GM19023 (cell line): ENCODE data around the gene NPPA.
"Not testable (repeated sequence)": the region's sequence is repeated elsewhere in the genome, so short reads cannot be mapped to it uniquely, and the experiment has no call there.

Experiments used
- ATAC-seq: cut with Tn5 transposase; IDR thresholded peaks from one replicate; pipeline ENCODE4 v1.9.1; 2021; ENCODE audit warnings: mild to moderate bottlenecking, moderate library complexity; ENCODE audit not compliant: unreplicated experiment

Gene NPPA

DNA sequence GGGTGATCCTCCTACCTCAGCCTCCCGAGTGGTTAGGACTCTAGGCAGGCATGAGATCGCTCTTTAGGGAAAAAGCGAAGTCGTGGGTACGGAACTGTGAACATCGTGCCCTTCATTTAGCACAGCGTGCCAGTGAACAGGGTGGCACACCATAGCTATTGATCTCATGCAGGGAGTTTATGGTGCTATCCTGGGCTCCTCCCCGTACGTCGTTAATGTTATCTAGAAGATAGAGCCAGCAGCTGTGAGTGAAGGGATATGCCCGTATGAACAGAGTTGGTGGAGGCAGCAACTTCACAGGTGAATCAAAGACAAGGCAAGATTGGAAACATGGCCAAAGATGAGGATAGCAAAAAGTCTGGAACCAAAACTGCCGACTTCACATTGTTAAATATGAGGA, 30.4 kb downstream of the NPPA start:
- ATAC-seq, result no peak

DNA sequence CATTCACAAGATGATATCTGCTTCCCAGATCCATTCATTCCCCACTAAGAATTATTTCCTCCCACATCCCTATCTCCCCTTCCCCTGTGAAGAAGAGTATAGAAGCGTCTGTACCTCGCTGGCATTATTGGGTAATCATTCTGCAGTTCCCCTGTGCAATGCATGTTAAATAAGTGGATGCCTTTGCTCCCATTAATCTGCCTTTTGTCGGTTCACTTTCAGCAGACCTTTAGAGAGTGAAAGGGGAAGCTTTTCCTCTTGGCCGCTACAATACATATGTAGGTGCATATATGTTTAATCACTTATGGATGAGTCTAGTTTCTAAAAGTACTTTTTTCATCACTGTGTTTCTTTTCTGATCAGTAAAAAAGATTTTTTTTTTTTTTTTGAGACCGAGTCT, 34.6 kb downstream of the NPPA start:
- no peak for ATAC-seq

DNA sequence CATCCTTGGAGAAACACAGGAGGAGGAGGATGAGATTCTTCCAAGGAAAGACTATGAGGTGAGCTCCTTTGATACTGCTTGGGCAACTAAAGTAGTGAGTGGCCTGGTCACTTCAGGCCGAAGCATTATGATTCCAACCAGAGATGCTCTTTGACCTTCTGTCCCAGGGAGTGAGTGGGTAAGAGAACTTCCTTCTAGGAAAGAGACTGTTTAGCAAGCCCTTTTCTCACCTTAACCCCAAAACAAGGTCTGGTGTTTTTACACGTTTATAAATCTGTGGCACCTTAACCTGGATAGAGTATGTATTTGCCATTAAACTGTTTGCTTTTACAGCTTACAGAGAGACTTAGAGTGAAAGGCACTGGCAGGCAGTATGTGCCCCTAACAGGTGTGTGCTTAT, 40.5 kb downstream of the NPPA start:
- no peak for ATAC-seq

DNA sequence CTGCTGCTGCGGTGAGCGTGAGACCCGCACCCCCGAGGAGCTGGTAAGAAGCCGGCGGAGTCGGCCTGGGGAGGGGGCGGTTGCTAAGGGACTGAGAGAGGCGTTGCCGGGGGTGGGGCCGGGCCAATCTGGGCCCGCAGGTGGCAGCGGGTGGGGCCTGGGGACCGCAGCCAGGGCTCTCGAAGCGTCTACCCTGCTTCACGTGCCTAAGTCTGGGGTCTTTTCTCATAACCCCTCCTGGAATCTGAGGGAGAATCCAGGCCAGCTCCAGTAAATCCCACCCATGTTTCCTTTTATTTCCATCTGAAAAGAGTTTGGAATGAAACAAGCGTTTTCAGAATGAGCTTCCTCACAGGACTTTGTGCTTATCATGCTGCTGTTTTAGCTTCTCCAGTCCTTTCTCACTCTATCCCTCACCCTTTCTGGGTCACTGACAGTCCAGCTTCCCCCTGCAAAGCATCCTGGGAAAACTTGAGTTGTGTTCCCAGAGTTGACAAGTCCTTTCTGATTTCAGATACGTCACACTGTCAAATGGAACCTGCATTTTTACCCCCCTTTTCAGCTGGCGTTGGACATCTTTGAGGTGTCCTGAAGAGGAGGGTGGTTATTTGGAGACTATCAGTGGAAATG, 41.2 kb downstream of the NPPA start:
- ATAC-seq, result peak; percentile 45

DNA sequence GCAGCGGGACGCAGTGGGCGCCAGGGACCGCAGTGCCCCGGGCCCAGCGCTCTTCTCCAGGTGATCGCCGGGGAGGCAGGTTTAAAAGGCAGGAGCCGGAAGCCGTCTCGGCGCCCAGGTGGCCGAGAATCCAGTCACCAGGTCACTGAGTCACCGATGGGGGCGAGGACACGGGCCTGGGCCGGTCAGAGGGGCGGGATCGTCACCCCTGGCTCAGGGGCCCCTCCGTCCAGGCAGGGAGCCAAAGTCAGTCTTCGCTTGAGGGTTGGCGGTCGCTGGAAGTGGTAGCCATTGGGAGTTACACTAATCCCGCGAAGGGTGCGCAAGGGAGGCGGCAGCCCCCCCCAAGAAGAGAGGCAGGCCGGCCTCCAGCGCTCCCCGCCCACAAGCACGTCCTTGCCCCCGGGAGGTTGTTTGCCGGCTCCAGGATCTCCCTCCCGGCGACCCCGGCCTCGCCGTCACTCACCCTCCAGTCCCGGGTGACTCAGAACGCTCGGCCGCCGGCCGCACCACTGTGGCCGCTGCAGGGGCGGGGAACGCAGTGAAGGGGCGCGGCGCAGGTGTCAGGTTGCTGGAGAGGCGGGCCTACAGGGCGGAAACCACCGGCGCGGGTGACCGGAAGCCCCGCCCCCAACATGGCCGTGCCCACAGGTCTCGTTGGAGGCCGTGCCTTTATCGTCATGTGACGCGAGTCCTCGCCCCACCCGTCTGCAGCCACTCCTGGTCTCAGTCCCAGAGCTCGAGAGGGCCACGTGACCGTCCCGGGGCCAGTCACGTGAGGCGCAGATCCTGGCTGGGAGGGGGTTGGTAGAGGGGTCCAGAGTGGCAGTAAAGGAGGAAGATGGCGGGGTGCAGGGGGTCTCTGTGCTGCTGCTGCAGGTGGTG, 41.9 kb downstream of the NPPA start, which contains the start of the genes CLCN6 and MTHFR:
TSS of gene CLCN6 (plus strand) at position 770 of the 885 bp plus-strand sequence. CDS start at position 842, 72 bp downstream.
TSS of gene MTHFR (minus strand) at position 543 of the 885 bp plus-strand sequence. CDS start 2,848 bp downstream, outside the sequence.
- ATAC-seq, result peak; percentile 82

DNA sequence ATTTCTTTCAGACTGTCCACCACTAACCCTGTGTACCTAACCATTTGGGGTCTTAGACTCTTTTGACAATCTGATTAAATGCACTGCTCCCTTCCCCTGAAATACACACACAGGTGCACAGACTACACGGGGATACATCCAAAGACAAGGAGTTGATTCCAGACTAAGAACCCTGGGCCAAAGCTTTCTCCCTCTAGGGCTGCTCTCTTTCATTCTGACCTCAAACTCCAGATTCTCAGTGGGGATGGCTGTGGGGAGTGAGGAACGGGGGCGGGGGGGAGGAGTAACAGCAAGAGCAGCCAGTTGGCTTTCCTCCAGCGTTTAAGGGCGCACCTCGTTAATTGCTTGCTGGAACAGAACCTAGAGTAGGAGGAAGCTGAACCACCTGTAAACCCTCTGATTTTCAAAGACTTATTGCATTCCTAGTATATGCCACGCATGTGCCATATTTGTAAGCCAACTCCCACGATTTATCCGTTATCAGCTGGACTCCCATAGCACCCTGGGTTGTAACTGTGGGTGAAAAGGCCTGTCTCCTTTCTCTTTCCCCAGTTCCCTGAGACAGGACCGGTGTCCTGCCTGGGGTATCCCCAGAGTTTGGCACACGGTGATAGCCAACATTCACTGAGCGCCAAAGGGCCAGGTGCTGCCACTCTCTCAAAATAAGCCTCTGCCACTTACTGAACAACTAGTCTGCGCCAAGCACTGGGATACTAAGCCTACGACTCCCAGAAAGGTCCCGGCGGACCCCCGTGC, 42.7 kb downstream of the NPPA start:
- peak; percentile 1 for ATAC-seq

DNA sequence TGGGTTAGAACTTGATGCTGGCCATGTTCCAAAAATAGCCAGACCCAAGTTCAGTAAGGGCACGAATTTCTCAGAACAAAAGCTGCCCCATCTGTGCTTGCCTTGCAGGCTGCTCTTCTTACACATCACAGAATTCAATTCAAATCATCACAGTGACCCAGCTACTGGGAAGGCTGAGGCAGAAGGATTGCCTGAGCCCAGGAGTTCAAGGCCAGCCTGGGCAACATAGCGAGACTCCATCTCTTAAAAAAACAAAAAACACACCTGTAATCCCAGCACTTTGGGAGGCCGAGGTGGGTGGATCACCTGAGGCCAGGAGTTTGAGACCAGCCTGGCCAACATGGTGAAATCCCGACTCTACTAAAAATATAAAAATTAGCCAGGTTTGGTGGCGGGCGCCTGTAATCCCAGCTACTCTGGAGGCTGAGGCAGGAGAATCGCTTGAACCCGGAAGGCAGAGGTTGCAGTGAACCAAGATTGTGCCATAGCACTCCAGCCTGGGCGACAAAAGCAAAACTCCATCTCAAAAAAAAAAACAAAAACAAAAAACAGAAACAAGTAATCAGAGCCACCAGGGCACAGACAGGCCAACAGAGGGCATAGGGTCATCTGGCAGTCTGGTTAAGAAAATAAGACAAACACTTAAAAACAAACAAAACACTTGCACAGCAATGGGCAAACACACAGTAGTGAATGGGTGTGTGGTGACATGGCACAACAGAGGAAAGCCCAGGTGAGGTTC, 43.5 kb downstream of the NPPA start:
- not testable (repeated sequence) for ATAC-seq

DNA sequence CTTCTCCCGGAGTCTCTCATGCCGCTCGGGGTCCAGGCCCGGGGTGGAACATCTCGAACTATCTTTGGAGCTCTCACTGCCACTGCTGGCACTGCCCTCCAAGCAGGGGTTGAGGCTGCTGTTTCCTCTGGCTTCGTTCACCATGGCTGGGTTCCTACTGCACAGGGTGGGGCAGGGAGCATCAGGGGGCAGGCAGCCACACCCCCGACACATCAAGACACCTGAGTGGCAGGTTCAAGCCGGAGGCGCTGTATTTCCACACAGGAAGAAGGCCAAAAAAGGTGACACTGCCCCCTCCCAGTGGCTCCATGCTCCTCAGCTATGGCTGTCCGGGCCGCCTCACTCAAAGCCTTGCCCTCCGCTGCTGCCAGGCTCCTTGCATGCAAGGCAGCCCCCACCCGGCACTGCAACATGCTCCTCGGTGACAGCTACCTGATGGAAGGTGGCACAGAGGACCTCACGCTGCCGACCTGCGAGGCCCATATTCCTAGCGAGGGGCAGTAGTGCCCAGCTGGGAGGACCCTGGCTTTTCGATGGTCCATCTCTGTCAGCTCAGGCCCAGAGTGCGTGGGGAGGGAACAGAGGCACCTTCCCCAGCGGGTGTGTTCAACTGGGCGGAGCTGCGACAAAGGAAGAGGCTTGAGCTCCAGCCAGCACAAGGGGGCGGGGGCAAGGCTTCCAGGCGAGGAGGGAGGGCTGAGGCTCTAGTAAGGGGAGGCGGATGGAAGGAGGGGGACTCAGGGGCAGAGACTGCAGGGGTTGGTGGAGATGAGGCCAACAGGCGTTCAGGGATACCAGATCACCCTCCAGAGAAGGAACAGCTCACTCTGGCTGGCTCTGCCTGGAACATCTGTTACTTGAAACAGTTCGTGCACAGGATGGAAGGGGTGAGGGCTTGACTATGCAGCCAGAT, 44.4 kb downstream of the NPPA start:
- peak; percentile 25 for ATAC-seq

DNA sequence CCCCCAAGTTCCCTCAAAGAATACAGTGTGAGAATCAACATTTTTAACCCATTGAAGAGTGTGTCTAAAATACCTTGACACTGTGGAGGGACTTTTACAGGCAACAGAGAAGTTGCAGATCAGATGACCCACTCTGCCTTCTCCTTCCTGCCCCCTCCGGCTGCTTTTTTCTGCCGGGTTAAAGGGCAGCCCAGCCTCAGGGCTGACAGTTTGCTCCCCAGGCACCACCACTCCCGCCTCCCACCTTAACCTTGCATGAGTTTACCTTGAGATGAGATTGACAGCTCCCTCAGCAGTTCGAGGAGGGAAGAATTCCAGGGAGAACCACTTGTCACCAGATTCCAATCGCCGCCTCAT, 45.0 kb downstream of the NPPA start:
- no peak for ATAC-seq

DNA sequence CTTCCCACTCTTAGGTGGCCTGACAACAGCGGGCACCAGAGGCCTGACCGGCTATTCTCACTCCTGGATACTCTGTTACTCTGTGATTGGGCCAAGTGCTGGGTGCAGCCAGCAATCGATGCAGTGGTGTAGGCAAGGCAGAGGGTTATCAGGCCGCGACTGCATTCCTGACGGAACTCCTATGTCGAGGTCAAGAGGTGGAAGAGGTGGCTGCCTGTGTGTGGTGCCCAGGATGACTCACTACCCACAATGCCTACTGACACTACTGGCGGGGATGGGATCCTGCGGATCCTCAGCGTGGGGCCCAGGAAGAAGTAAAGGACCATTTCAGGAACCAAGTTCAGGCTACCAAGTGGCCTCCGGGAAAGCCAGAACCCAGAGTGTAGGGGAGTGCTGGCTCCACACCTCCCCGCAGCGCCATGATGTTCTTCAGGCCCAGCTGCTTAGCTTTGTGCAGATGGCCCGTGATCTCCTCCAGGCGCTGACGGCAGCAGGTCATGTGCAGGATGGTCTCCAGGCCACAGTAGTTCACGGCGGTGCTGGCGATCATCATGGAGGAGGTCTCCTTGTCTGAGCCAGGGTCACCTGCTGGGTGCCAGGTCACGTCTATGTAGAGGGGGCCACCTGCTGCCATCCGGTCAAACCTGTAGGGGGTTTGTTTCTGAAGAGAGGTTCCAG, 46.7 kb downstream of the NPPA start:
- no peak for ATAC-seq

DNA sequence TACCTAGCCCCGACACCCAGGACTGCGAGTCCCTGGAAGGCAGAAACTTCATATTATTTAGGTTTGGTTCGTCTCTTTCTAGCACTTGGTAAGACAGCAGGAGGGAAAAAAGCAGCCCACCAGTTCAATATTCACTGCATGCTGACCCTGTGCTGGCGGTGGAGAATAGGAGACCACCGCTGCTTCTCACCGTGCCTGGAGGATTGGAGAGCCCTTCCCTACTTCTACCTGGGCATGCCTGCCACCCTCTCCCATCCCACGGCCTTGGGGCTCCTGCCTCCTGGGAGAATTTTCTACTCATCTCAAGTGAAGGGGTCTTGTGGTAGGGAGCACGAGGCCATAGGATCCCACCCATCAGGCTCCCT, 47.2 kb downstream of the NPPA start:
- ATAC-seq, result no peak

DNA sequence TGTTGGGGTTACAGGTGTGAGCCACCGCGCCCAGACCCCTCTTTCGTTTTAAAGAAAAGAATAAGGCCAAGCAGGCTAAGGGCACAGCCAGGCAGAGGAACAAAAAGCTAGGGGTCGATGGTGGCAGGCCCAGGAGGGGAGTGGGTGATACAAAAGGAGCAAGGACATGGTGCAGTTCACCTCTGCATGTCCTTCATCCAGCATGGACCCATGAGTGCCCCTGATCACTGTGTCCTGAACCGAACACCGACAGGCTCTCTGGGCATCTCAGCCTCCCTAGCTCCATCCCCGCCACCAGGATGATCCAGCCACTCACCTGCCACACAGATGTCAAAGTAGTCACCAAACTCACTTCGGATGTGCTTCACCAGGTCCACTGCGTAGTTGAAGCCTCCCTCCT, 47.7 kb downstream of the NPPA start:
- ATAC-seq, result no peak

DNA sequence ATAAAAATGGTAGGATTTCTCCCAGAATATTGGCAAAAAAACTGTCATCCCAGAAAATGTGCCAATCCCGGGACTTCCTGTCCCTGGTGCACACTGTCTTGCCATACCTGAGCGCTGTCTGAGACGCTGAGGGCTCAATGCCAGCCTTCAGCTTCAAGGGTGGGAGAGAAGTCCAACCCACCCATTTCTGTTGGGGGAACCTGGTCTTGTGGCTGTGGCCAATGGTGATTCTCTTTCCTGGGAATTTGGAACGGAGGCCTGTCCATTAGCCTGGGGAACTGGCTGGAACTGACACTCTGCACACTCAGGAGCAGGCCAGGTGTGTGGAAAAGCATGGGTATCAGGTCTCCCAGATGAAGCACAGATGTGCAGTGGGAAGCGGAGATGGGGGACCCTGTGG, 48.5 kb downstream of the NPPA start:
- ATAC-seq, result no peak

DNA sequence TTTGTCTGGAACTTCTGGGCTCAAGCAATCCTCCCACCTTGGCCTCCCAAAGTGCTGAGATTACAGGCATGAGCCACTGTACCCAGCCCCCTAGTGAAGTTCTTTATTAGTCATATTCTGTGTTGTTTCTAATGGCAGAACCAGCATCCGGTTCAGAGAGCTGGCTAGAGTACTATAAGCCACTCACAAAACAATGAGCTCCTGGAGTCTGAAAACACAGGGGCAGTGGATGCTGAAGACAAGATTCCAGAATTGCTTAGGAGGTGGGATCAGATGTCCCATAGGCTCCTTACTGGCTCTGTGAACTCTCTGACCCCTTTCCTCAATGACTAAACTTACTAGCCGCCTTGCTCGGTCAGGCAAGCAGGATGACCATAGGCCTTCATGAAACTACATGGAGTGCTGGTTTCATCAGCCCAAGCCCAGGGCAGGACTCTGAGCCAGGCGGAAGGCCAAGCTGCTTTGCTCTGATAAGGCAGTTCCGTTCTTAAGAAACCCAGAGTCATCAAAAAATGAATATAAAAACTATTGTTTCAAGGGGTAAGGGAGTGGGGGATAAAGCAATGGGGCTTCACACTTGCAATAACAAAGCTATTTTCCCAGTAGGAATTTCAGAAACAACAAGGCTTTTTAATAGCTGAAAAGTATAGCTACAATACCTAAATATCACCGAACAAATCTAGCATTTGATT, 49.9 kb downstream of the NPPA start:
- no peak for ATAC-seq

DNA sequence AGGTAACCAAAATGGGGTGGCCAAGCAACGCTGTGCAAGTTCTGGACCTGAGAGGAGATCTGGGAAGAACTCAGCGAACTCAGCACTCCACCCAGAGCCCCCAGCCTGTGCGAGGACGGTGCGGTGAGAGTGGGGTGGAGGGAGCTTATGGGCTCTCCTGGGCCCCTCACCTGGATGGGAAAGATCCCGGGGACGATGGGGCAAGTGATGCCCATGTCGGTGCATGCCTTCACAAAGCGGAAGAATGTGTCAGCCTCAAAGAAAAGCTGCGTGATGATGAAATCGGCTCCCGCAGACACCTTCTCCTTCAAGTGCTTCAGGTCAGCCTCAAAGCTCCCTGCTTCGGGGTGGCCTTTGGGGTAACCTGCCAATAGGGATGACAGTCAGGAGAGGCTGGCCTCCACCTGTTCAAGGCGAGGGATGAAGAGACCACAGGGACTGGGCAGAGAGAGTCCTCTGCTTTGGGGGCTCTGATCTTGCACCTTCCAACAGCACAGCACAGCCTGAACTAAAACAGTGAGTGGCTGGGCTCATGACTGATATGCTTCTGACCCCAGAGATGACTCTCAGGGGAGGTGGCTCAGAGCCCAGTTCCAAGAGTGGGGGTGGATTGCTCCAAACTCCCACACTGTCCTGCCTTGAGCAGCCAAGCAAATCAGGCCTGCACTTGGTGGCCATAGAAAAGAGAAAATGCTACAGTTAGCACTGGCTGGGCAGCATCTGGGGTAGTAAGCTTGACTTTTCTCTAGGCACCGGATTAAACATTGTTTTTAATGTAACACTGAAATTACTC, 51.4 kb downstream of the NPPA start:
- no peak for ATAC-seq
